Breast epithelium (tissue), 4 donors: ENCODE results near the gene RSPH6A. TPM values are rescaled to one million over a fixed set of nuclear protein-coding genes. Genes with fewer than 3 reads are reported as not detected.

Source experiments
- DNase-seq, 2 donors: peaks; one replicate each; pipeline ENCODE4 v3.0.0-alpha.2; 2019; ENCODE audit warnings: low spot score in 2 of 2
- H3K27ac ChIP-seq, 2 donors: fragments of 200-600 bp; sonication (generic) in 1 of 2; one replicate each; pipeline ENCODE4 v1.5.1; 2016 to 2019; ENCODE audit warnings: mild to moderate bottlenecking in 1 of 2
- H3K27me3 ChIP-seq, 2 donors: fragments of 200-600 bp; sonication (generic) in 1 of 2; one replicate each; pipeline versions ENCODE4 v1.5.1 to v1.6.0; 2017 to 2019; ENCODE audit warnings: control low read depth in 1 of 2, mild to moderate bottlenecking in 1 of 2
- H3K36me3 ChIP-seq: fragments of 200-600 bp; one replicate; pipeline ENCODE4 v1.5.1; 2019
- H3K4me1 ChIP-seq, 2 donors: fragments of 200-600 bp; sonication (generic); one replicate each; pipeline ENCODE4 v1.5.1; 2016 to 2019; ENCODE audit warnings: control low read depth in 1 of 2
- H3K4me3 ChIP-seq, 3 donors: fragments of 200-600 bp; sonication (generic); 1 replicate in 2 of 3; 2 replicates in 1 of 3; pipeline ENCODE4 v1.5.1; 2016 to 2019; ENCODE audit warnings: mild to moderate bottlenecking in 3 of 3, moderate library complexity in 2 of 3
- H3K9me3 ChIP-seq, 2 donors: fragments of 200-600 bp; sonication (generic) in 1 of 2; one replicate each; pipeline ENCODE4 v1.5.1; 2016 to 2019; ENCODE audit warnings: control low read depth in 1 of 2
- POLR2A ChIP-seq: fragments of 450-650 bp; IDR thresholded peaks from one replicate; pipeline ENCODE4 v1.6.1; 2016; ENCODE audit warnings: antibody characterized with exemption, mild to moderate bottlenecking, moderate library complexity
- POLR2AphosphoS5 ChIP-seq, 3 donors: sonication (generic); formaldehyde crosslinking; IDR thresholded peaks; one replicate each; pipeline ENCODE4 v1.6.1; 2017; ENCODE audit warnings: antibody characterized with exemption in 3 of 3
- intact Hi-C: fragments of 100-400 bp; cut with DNase I; formaldehyde crosslinking; loops from one replicate; pipeline ENCODE4 v1.15.1; 2023; ENCODE audit warnings: low total_unique reads
- total RNA-seq, 3 donors: library from RNA; depleted of rRNA; stranded (reverse); fragments of >200 nt; gene quantifications; one replicate each; pipeline ENCODE4 v1.1.0, GENCODE V29; 2016
- TF ChIP-seq, protein P1 (sequence below), 3 donors: fragments of 450-650 bp; IDR thresholded peaks; one replicate each; pipeline ENCODE4 v1.5.1; 2016 to 2017; ENCODE audit warnings: antibody characterized with exemption in 3 of 3, mild to moderate bottlenecking in 3 of 3, moderate library complexity in 3 of 3

RSPH6A gene
- total RNA-seq, 3 donors from 2014 or later = 0.15 TPM; not detected in 2

DNA sequence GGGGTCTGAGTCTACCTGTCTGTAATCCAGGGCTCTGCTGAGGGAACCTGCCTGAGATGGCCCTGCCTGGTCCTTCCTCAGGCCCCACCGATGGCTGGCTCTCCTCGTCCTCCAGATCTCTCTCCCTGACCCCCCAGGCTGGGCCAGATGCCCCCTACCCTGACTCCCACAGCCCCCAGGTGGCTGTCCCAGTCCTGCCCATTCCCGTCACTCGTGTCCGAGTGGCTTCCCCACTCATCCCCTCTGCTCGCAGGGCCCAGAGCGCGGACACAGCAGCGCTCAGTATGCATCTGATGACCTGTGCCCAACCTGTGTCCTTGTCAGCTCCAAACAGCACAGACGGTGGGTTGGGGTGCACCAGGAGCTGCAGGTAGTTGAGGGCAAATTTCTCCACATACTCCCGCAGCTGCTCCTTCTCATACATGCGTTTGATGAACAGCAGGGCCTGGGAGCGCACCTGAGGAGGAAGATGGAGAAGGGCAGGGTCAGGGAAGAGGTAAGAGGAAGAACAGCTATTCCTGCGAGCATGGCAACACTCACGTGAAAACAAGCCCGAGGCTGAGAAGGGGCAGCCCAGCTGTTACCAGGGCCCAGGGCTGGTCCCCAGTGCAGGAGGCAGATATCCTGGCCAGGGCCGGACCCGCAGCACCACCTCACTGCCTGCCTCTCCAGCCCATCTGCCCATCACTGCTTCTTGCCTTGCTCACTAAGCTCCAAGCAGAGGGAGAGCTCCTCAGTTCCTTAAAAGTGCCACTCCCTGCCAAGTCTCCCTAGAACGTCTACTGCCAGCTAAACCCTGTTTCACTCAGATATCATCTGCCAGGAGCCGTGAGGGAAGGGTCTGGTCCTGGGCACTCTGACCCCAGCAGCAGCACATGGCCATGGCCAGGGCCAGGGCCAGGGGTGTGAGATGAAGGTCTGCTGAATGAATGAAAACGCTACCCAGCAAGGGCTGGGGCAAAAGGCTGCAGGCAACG, 11.1 kb upstream of the RSPH6A start:
- H3K4me1 ChIP-seq = peaks cover 0 to 7% of the 10 kb centered on the region in 2 donors
- no peaks in the 10 kb centered on the region for H3K9me3 ChIP-seq
- no peak for DNase-seq
- intact Hi-C loops = no loop called here
- no peak overlapping the region for H3K4me3 ChIP-seq
- H3K36me3 ChIP-seq = peaks cover 16% of the 10 kb centered on the region
- TF ChIP-seq POLR2AphosphoS5 (IDR thresholded peaks at IDR 0.05) (no peak), POLR2A (no peak)
- TF ChIP-seq, protein P1, sequence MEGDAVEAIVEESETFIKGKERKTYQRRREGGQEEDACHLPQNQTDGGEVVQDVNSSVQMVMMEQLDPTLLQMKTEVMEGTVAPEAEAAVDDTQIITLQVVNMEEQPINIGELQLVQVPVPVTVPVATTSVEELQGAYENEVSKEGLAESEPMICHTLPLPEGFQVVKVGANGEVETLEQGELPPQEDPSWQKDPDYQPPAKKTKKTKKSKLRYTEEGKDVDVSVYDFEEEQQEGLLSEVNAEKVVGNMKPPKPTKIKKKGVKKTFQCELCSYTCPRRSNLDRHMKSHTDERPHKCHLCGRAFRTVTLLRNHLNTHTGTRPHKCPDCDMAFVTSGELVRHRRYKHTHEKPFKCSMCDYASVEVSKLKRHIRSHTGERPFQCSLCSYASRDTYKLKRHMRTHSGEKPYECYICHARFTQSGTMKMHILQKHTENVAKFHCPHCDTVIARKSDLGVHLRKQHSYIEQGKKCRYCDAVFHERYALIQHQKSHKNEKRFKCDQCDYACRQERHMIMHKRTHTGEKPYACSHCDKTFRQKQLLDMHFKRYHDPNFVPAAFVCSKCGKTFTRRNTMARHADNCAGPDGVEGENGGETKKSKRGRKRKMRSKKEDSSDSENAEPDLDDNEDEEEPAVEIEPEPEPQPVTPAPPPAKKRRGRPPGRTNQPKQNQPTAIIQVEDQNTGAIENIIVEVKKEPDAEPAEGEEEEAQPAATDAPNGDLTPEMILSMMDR (IDR thresholded peaks at IDR 0.05) = no peak
- no peak overlapping the region for H3K27ac ChIP-seq
- H3K27me3 ChIP-seq = no peaks in the 10 kb centered on the region

GRCh38 chr19:45825263-45825605, 10.1 kb upstream of the RSPH6A start:
- no peak for DNase-seq

GRCh38 chr19:45824531-45825262, 9.6 kb upstream of the RSPH6A start:
- H3K4me3 ChIP-seq = no peak overlapping the region
- peaks cover 12% of the 10 kb centered on the region for H3K36me3 ChIP-seq
- H3K9me3 ChIP-seq = no peaks in the 10 kb centered on the region
- intact Hi-C loops = no loop called here
- no peaks in the 10 kb centered on the region for H3K27me3 ChIP-seq
- peaks cover 0 to 7% of the 10 kb centered on the region in 2 donors for H3K4me1 ChIP-seq
- DNase-seq = no peak
- peak overlapping the region in 1 of 2 donors; percentile 25 for H3K27ac ChIP-seq
- TF ChIP-seq POLR2AphosphoS5 (IDR thresholded peaks at IDR 0.05) = no peak
- no peak for TF ChIP-seq POLR2A
- TF ChIP-seq, protein P1 (IDR thresholded peaks at IDR 0.05) = no peak

More at GRCh38 chr19:45825263-45825605, 10.1 kb upstream of the RSPH6A start:
- Histone ChIP-seq H3K27me3 (no peaks in the 10 kb centered on the region), H3K4me3 (no peak overlapping the region), H3K4me1 (peaks cover 0 to 7% of the 10 kb centered on the region in 2 donors), H3K36me3 (peaks cover 16% of the 10 kb centered on the region), H3K9me3 (no peaks in the 10 kb centered on the region), H3K27ac (no peak overlapping the region)
- intact Hi-C loops = no loop called here
- TF ChIP-seq, protein P1 (IDR thresholded peaks at IDR 0.05) = no peak

GRCh38 chr19:45824041-45824471, 8.9 kb upstream of the RSPH6A start:
- peak overlapping the region in 1 of 2 donors; percentile 25 for H3K27ac ChIP-seq
- H3K36me3 ChIP-seq = peaks cover 6% of the 10 kb centered on the region
- intact Hi-C loops = no loop called here
- no peaks in the 10 kb centered on the region for H3K27me3 ChIP-seq
- no peaks in the 10 kb centered on the region for H3K9me3 ChIP-seq
- DNase-seq = peak; percentile 65 to 73
- H3K4me3 ChIP-seq = no peak overlapping the region
- H3K4me1 ChIP-seq = peaks cover 0 to 7% of the 10 kb centered on the region in 2 donors
- no peak for TF ChIP-seq POLR2A
- TF ChIP-seq, protein P1 (IDR thresholded peaks at IDR 0.05) = no peak
- no peak for TF ChIP-seq POLR2AphosphoS5 (IDR thresholded peaks at IDR 0.05)

GRCh38 chr19:45823182-45823581, 8.1 kb upstream of the RSPH6A start:
- DNase-seq = no peak
- no peaks in the 10 kb centered on the region for H3K9me3 ChIP-seq
- H3K36me3 ChIP-seq = peaks cover 5% of the 10 kb centered on the region
- intact Hi-C loops = no loop called here
- H3K27me3 ChIP-seq = no peaks in the 10 kb centered on the region
- no peak overlapping the region for H3K27ac ChIP-seq
- H3K4me3 ChIP-seq = no peak overlapping the region
- peaks cover 0 to 7% of the 10 kb centered on the region in 2 donors for H3K4me1 ChIP-seq
- TF ChIP-seq POLR2AphosphoS5 (IDR thresholded peaks at IDR 0.05) = no peak
